Left kidney (tissue), 8 donors: ENCODE results near the gene PIK3R4. TPM values are rescaled to one million over a fixed set of nuclear protein-coding genes. Genes with fewer than 3 reads are reported as not detected.

Source experiments
- DNase-seq: peaks from one replicate; pipeline ENCODE4 v3.0.0-alpha.2; 2013
- long read RNA-seq, 8 donors: transcript quantifications; one replicate each; lab custom pipeline, GENCODE V29; 2026
- polyA plus RNA-seq: library from polyadenylated mRNA; unstranded; fragments of 120-200 nt; gene quantifications from one replicate; pipeline ENCODE4 v1.2.1, GENCODE V29; 2013; ENCODE audit not compliant: insufficient read length

Gene PIK3R4
- 62.7 TPM for polyA plus RNA-seq
- long read RNA-seq, donor 1, full-length matches to known transcripts, result 4 of 4 reads
- long read RNA-seq, donor 1, partial matches to known transcripts, result 0 of 4 reads
- long read RNA-seq, donor 1, other reads (novel, unspliced or antisense), result 0 of 4 reads
- long read RNA-seq, donor 2, full-length matches to known transcripts, result 2 of 8 reads
- long read RNA-seq, donor 2, partial matches to known transcripts, result 6 of 8 reads
- long read RNA-seq, donor 2, other reads (novel, unspliced or antisense), result 0 of 8 reads
- long read RNA-seq, donor 3, result 0 reads
- long read RNA-seq, donor 4, result 0 reads
- long read RNA-seq, donor 5, full-length matches to known transcripts, result 5 of 18 reads
- long read RNA-seq, donor 5, partial matches to known transcripts, result 13 of 18 reads
- long read RNA-seq, donor 5, other reads (novel, unspliced or antisense), result 0 of 18 reads
- long read RNA-seq, donor 6, result 0 reads
- long read RNA-seq, donor 7, full-length matches to known transcripts, result 2 of 13 reads
- long read RNA-seq, donor 7, partial matches to known transcripts, result 11 of 13 reads
- long read RNA-seq, donor 7, other reads (novel, unspliced or antisense), result 0 of 13 reads
- long read RNA-seq, donor 8, full-length matches to known transcripts, result 1 of 1 reads
- long read RNA-seq, donor 8, partial matches to known transcripts, result 0 of 1 reads
- long read RNA-seq, donor 8, other reads (novel, unspliced or antisense), result 0 of 1 reads

DNA sequence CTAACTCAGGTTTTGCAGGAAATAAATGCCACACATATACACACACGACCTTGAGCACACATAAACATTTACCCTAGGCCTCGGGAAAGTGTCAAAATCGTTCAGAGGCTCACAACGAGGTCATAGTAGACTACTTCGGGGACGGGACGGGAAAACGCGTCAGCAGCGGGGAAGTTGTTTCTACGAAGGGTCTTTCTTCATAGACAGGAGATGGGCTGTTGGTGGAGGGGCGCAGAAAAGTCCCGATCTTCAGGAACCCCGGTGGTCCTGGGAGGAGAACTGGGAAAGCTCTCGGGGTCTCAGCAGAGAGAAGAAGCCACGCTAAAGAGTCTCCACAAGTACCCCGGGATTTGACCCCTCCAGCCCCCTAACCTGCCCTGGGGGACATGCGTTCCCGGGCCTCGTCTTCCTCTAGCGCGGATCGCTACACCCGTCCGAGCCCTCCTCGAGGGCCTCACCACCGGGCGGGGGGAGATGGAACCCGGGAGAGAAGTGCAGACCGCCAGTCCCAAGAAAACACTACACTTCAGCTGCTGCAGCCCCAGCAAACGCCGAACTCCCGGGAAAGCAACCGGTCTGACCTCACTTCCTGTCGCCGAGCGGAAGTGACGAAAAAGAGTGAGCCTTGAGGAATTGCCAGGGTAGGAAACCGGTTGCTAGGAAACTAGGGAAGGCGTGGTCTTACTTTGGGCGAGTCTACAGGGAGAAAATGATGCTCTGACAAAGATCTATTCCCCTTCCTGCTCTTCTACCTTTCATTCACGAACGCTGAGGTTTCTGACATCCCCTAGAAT lies at the start of gene PIK3R4:
Gene PIK3R4, minus strand, starts transcription at position 584 of the 794 bp plus-strand sequence. CDS start 1,611 bp downstream, outside the sequence.
- DNase-seq, result peak; percentile 99

DNA sequence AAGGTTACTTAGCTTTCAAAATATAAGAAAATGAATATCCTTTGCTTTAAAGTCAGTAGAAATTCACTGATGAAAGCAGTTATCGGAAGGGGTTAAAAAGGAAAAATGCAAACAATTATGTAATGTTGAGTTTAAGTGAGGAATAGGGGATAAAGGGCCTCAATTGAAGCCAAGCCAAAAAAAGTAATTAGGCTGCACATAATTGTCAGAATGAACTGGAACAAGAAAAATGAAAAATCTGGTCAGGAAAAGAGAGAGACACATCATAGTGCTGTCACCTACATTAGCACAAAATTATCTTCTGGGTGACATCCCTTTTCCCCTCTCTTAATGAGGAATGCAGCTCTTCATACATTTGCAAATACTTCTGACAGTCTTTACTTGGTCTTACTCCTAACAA lies 48.8 kb upstream of the PIK3R4 start:
- DNase-seq, result no peak

GRCh38 chr3:130792246-130792645 lies 45.6 kb upstream of the PIK3R4 start:
- no peak for DNase-seq

DNA sequence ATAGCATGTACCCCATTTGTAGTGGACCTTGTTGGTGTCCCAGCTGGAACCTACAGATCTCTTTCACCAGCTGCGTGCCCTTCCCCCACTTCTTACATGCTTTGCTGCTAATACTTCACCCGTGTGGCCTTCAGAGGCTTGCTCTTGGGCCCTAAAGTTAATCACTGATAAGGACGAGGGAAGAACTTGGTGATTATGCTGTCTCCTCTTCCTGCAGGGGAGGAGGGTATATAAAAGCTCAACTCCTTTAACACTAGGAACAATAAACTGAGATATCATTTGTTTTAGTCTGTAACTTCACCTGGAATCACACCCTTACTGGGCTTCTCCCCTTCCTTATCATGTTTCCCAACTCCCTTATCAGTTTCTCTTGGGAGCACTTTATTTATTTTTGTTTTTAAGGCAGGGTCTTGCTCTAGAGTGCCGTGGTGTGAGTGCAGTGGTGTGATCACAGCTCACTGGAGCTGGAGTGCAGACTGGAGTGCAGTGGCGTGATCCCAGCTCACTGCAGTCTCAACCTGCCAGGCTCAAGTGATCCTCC lies 43.2 kb upstream of the PIK3R4 start:
- no peak for DNase-seq

- no peak for DNase-seq
These were observed 40.9 kb upstream of the PIK3R4 start for GRCh38 chr3:130787422-130788068.

- no peak for DNase-seq
These were observed 39.7 kb upstream of the PIK3R4 start for GRCh38 chr3:130786306-130786705.

- no peak for DNase-seq
These were observed 37.0 kb upstream of the PIK3R4 start for GRCh38 chr3:130783629-130784028.

GRCh38 chr3:130779486-130779885 lies 32.9 kb upstream of the PIK3R4 start:
- DNase-seq, result no peak

- no peak for DNase-seq
These were observed 32.4 kb upstream of the PIK3R4 start for GRCh38 chr3:130779031-130779430.

GRCh38 chr3:130773366-130773765 lies 26.7 kb upstream of the PIK3R4 start:
- no peak for DNase-seq

DNA sequence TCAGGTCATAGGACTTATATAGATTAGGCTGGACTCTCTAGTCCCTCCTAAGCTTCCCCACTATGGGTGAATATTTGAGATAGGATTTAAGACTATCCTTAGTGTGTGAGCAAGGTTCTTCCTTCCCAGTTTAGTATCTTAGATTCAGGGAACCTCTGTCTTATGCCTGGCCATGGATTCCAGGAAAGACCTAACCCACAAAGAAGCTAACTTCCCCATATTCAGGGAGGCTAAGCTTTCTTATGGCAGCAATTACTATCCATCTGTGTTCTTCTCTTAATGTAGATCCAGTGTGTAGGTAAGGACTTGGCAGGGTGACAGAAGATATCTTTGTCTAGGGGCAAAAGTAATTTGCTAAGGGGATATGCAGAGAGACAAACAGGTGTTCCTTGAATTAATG lies 25.5 kb upstream of the PIK3R4 start:
- DNase-seq, result no peak

GRCh38 chr3:130770644-130771043 lies 24.0 kb upstream of the PIK3R4 start:
- no peak for DNase-seq

DNA sequence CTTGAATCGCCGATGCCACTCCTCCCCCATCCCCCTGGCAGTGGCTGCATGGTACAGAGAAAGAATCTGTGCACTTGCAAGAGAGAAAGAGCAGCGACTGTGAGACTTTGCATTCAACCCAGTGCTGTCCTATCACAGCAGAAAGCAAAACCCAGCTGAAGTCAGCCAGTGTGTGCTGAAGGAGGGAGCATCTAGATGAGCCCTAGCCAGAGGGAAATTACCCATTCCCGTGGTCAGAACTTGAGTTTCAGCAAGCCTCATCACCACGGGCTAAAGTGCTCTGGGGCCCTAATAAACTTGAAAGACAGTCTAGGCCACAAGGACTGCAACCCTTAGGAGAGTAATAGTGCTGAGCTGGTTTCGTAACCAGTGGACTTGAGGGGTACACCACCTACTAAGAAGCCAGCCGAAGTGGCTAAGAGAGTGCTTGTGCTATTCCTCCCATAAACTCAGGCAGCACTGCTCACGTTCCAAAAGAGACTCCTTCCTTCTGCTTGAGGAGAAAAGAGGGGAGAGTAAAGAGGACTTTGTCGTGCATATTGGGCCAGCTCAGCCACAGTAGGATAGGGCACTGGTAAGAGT lies 15.2 kb upstream of the PIK3R4 start:
- no peak for DNase-seq

DNA sequence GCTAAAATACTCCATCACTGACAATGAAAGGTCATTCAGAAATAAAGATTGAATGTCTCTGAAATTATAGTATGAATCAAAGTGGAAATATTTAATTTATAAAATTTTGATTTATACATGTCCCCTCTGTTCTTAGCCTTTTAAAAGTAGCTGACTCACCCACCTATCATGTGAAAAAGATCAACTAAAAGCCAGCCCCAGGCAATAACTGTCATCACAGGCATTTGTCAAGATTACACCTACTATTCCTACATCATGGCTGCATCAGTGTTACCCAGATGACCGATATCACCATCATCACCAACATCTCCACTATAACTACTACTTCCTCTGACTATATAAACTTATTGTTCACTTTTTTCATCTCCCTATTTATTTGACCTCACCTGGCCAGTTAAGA lies 14.3 kb upstream of the PIK3R4 start:
- DNase-seq, result no peak

GRCh38 chr3:130759692-130760338 lies 13.2 kb upstream of the PIK3R4 start:
- DNase-seq, result no peak

DNA sequence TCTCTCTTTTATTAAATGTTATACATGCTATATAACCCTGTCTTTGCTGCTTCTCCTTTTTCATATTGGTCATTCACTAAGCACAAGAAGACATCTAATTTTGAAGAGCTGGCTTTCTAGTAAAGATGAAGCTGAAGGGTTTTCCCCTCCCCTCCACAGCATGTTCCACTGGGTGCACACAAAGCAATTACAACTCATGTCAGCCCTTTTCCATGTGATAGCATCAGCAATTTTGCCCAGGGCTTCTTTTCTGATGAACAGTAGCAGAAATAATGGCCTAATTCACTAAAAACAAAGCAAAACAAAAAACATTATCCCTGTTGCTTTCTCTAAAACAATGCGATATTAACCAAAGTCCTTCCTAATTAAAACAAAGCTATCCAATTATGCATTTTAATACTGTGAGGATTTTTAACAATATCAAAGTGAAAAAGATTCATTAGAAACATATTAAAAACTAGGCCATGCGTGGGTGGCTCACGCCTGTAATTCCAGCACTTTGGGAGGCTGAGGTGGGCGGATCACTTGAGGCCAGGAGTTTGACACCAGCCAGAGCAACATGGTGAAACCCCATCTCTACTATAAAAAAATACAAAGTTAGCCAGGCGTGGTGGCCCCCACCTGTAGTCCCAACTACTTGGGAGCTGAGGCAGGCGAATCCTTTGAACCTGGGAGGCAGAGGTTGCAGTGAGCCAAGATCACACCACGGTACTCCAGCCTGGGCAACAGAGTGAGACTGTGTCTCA lies 12.2 kb upstream of the PIK3R4 start:
- DNase-seq, result no peak

- DNase-seq, result no peak
These were observed 11.1 kb upstream of the PIK3R4 start for GRCh38 chr3:130757611-130758150.

GRCh38 chr3:130755666-130756065 lies 9.0 kb upstream of the PIK3R4 start:
- no peak for DNase-seq

- no peak for DNase-seq
These were observed 2.4 kb upstream of the PIK3R4 start for GRCh38 chr3:130748981-130749380.

DNA sequence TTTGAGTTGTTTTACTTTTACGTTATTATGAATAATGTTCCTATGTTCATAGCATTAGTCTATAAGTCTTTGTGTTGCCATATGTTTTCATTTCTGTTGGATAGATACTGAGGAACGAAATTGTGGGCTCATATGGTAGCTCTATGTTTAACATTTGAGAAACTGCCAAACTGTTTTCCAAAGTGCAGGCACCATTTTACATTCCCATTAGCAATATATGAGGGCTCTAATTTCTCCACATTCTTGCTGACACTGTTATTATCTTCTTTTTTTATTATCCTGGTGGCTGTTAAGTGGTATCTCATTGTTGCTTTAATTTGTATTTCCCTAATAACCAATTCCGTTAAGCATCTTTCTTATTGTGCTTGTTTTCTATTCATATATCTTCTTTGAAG lies 1.8 kb upstream of the PIK3R4 start:
- no peak for DNase-seq
